Kidney (tissue), 14 donors: ENCODE data around the gene ST6GAL1. TPM values are rescaled to one million over a fixed set of nuclear protein-coding genes. Genes with fewer than 3 reads are reported as not detected.

Experiments
- DNase-seq, 5 donors: peaks; one replicate each; pipeline ENCODE4 v3.0.0-alpha.2; 2013 to 2020
- FAIRE-seq: peaks from 2 replicates; lab custom pipeline; 2012; peaks lifted over from hg19 to GRCh38; lab: Jason Lieb, UNC
- H3K27ac ChIP-seq, 2 donors: one replicate each; pipeline ENCODE4 v1.7.0; 2013; ENCODE audit warnings: low read depth in 2 of 2, low read length in 2 of 2, inconsistent platforms in 1 of 2
- H3K27me3 ChIP-seq: one replicate; pipeline ENCODE4 v1.7.1; 2013; ENCODE audit warnings: low read length, inconsistent platforms; ENCODE audit not compliant: control insufficient read depth, insufficient read depth
- H3K36me3 ChIP-seq, 3 donors: one replicate each; pipeline versions ENCODE4 v1.7.0 to v1.7.1; 2013; ENCODE audit warnings: low read length in 3 of 3, control low read depth in 1 of 3, inconsistent platforms in 1 of 3; ENCODE audit not compliant: insufficient read depth in 3 of 3, control insufficient read depth in 2 of 3
- H3K4me1 ChIP-seq, 3 donors: one replicate each; pipeline versions ENCODE4 v1.7.0 to v1.7.1; 2013; ENCODE audit warnings: low read length in 3 of 3, inconsistent platforms in 1 of 3, low read depth in 1 of 3; ENCODE audit not compliant: control insufficient read depth in 2 of 3, insufficient read depth in 2 of 3
- H3K4me3 ChIP-seq, 3 donors: one replicate each; pipeline versions ENCODE4 v1.7.0 to v1.8.1; 2013; ENCODE audit warnings: low read length in 3 of 3, control low read depth in 1 of 3, inconsistent platforms in 1 of 3
- H3K9ac ChIP-seq, 3 donors: one replicate each; pipeline versions ENCODE4 v1.7.0 to v1.7.1; 2013; ENCODE audit warnings: low read length in 3 of 3, control low read depth in 1 of 3, inconsistent platforms in 1 of 3
- H3K9me3 ChIP-seq, 3 donors: one replicate each; pipeline versions ENCODE4 v1.7.0 to v1.7.1; 2013; ENCODE audit warnings: low read length in 3 of 3, control low read depth in 1 of 3, inconsistent platforms in 1 of 3; ENCODE audit not compliant: control insufficient read depth in 2 of 3, insufficient read depth in 1 of 3
- CTCF ChIP-seq: IDR thresholded peaks from 3 replicates; pipeline ENCODE4 v1.5.1; 2012; ENCODE audit warnings: mild to moderate bottlenecking, moderate library complexity, borderline replicate concordance; ENCODE audit not compliant: insufficient read depth; ENCODE audit errors: extremely low read depth
- intact Hi-C: fragments of 100-400 bp; cut with DNase I; formaldehyde crosslinking; loops from one replicate; pipeline ENCODE4 v1.11.1; 2022
- polyA plus RNA-seq: library from polyadenylated mRNA; stranded (reverse); fragments of 350-450 nt; fragmentation: Illumina TruSeq; extraction: RNeasy Lipid Tissue Mini Kit (QIAGEN cat#74804); gene quantifications from one replicate; pipeline ENCODE4 v1.2.3, GENCODE V29; 2014; ENCODE audit warnings: low read depth, low replicate concordance; ENCODE audit not compliant: insufficient read depth
- total RNA-seq: library from RNA; stranded (reverse); fragmentation: NEBNext Ultra II Directional; extraction: Animal tissue kit (Norgen Biotek cat#: 25700); gene quantifications from one replicate; pipeline ENCODE4 v1.2.1, GENCODE V29; 2021
- donor health status: control.
- donor health status: control.
- donor health status: control.
- donor health status: control.
- donor health status: control.
- donor health status: DM: yes; HTN: yes; CAD: no.
- donor health status: Normal renal cell carcinoma (clear cell type).

Gene ST6GAL1
- total and polyA plus RNA-seq, 2 donors from 2014 or later, result 62.6 to 236 TPM

DNA sequence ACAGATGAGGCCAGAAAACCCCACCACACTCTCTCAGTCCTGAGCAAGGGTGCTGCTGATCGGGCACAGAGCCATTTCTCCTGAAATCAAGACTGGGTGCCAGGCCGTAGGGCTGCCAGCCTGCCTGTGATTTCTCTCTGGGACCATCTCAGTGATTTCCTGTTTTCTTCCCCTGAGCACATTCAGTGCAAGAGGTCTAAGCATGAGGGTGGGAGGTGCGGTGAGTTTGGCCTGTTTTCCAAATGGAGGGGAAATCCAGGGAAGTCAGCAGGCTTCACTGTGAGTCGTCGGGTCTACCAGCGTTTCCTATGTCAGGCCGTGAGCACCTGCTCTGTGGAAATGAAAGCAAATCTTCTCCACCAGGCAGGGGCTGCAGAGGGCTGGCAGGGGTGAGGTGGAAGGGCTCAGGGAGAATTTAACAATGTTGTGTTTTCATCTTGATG, 82.3 kb downstream of the ST6GAL1 start:
- no peaks in the 10 kb centered on the region for H3K27me3 ChIP-seq
- H3K4me3 ChIP-seq, result no peak overlapping the region
- no peaks in the 10 kb centered on the region for H3K9me3 ChIP-seq
- H3K27ac ChIP-seq, result peak overlapping the region; percentile 20 to 25
- DNase-seq (peak in 3 of 5 donors; percentile 40 to 77 (median 56)), FAIRE-seq (no peak)
- intact Hi-C loops, result no loop called here
- H3K4me1 ChIP-seq, result peaks cover under 1 to 17% (median 5%) of the 10 kb centered on the region in 3 donors
- no peak for TF ChIP-seq CTCF
- H3K9ac ChIP-seq, result no peak overlapping the region
- H3K36me3 ChIP-seq, result no peaks in the 10 kb centered on the region

DNA sequence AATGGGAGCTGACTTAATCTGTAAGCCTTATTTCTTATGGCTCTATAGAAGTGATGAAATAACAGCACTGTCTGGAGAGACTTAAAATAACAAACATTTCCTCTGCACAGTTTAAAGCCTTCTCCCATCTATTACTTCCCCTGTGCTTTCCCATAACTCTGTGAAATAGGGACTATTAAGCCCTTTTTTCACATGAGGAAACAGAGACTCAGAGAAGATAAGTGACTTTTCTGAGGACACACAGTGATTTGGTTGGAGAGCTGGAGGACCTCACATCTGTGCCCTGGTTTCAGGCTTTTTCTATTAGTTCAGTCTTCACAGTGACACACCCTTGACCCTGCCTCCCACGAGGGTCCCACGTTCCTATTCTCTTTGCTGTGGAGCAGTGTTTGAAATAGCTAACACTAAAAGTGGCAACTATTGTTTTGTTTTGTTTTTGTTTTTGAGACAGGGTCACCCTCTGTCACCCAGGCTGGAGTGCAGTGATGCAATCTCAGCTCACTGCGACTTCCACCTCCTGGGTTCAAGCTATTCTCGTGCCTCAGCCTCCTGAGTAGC, 82.9 kb downstream of the ST6GAL1 start:
- no peak for DNase-seq
- intact Hi-C loops, result no loop called here
- Histone ChIP-seq H3K27me3 (no peaks in the 10 kb centered on the region), H3K36me3 (no peaks in the 10 kb centered on the region), H3K9me3 (no peaks in the 10 kb centered on the region), H3K9ac (no peak overlapping the region), H3K4me3 (no peak overlapping the region), H3K4me1 (peaks cover 3 to 21% (median 11%) of the 10 kb centered on the region in 3 donors), H3K27ac (peak overlapping the region in 1 of 2 donors; percentile 20)
- FAIRE-seq, result no peak
- no peak for TF ChIP-seq CTCF

- FAIRE-seq (no peak), DNase-seq (no peak)
- no peaks in the 10 kb centered on the region for H3K27me3 ChIP-seq
- H3K4me1 ChIP-seq, result peaks cover 3 to 21% (median 11%) of the 10 kb centered on the region in 3 donors
- no peak overlapping the region for H3K4me3 ChIP-seq
- H3K9ac ChIP-seq, result no peak overlapping the region
- intact Hi-C loops, result no loop called here
- H3K36me3 ChIP-seq, result no peaks in the 10 kb centered on the region
- H3K9me3 ChIP-seq, result no peaks in the 10 kb centered on the region
- no peak for TF ChIP-seq CTCF
- H3K27ac ChIP-seq, result no peak overlapping the region
These were observed 84.1 kb downstream of the ST6GAL1 start for GRCh38 chr3:187014417-187014864.
